Measurements from ENCODE around the gene NRBF2.

The NRBF2 gene

DNA sequence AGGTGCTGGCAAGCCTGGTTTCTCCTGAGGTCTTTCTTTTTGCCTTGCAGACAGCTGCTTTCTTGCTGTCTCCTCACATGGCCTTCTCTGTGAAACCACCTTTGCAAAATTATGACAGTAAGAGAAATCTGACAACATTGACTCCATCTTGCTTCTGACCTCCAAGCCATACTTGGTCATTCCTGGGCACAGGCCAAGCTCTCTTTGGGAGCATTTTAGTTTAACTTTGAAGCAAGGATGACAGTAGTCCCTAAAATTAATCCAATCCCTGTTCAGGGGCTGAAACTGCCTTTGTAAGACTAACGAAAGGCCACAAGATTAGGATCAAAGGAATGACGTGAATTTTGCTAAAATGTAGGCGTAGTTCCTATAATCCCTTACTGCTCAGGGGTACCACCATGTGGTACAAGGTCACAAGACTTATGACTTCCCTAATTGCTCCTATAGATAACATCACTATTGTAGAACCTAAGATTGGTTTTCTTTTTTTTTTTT lies 25.1 kb upstream of the NRBF2 start:
- no peak overlapping the region for H3K4me2 ChIP-seq (ENCODE audit: low read depth, low read length, poor library complexity, severe bottlenecking)
- H3K27me3 ChIP-seq (ENCODE audit: insufficient read depth, low read length, poor library complexity, severe bottlenecking): no peaks in the 10 kb centered on the region
- no peaks in the 10 kb centered on the region for H3K9me2 ChIP-seq (replicated peaks; ENCODE audit: low read depth, low read length)
- no peaks in the 10 kb centered on the region for H3K9me3 ChIP-seq (ENCODE audit: insufficient read depth, low read depth, low read length)
- no peaks in the 10 kb centered on the region for H3K36me3 ChIP-seq (ENCODE audit: insufficient read depth, low read length)
- no peak overlapping the region for H2AFZ ChIP-seq (ENCODE audit: low read length)
- no peak overlapping the region for H3K9ac ChIP-seq (ENCODE audit: low read depth, low read length, poor library complexity, severe bottlenecking)
- no peak overlapping the region for H3K4me3 ChIP-seq (ENCODE audit: low read length, poor library complexity, severe bottlenecking)
- no peaks in the 10 kb centered on the region for H4K20me1 ChIP-seq (ENCODE audit: insufficient read depth, low read length, poor library complexity, severe bottlenecking)
- TF ChIP-seq, protein P1, sequence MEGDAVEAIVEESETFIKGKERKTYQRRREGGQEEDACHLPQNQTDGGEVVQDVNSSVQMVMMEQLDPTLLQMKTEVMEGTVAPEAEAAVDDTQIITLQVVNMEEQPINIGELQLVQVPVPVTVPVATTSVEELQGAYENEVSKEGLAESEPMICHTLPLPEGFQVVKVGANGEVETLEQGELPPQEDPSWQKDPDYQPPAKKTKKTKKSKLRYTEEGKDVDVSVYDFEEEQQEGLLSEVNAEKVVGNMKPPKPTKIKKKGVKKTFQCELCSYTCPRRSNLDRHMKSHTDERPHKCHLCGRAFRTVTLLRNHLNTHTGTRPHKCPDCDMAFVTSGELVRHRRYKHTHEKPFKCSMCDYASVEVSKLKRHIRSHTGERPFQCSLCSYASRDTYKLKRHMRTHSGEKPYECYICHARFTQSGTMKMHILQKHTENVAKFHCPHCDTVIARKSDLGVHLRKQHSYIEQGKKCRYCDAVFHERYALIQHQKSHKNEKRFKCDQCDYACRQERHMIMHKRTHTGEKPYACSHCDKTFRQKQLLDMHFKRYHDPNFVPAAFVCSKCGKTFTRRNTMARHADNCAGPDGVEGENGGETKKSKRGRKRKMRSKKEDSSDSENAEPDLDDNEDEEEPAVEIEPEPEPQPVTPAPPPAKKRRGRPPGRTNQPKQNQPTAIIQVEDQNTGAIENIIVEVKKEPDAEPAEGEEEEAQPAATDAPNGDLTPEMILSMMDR (conservative IDR thresholded peaks at IDR 0.05; ENCODE audit: low read length): no peak
- no peak for TF ChIP-seq EZH2phosphoT487 (IDR thresholded peaks at IDR 0.05; ENCODE audit: borderline replicate concordance)
- H3K79me2 ChIP-seq (ENCODE audit: insufficient read depth, low read length): no peaks in the 10 kb centered on the region
- H3F3A ChIP-seq (ENCODE audit: low read depth): no peaks in the 10 kb centered on the region
- no peaks in the 10 kb centered on the region for H3K4me1 ChIP-seq (ENCODE audit: insufficient read depth, low read length, poor library complexity, severe bottlenecking)

GRCh38 chr10:63110940-63111339 lies 22.2 kb upstream of the NRBF2 start:
- no peaks in the 10 kb centered on the region for H4K20me1 ChIP-seq (ENCODE audit: insufficient read depth, low read length, poor library complexity, severe bottlenecking)
- H3K4me2 ChIP-seq (ENCODE audit: low read depth, low read length, poor library complexity, severe bottlenecking): no peak overlapping the region
- TF ChIP-seq EZH2phosphoT487 (IDR thresholded peaks at IDR 0.05; ENCODE audit: borderline replicate concordance): no peak
- TF ChIP-seq, protein P1 (conservative IDR thresholded peaks at IDR 0.05; ENCODE audit: low read length): no peak
- no peaks in the 10 kb centered on the region for H3K4me1 ChIP-seq (ENCODE audit: insufficient read depth, low read length, poor library complexity, severe bottlenecking)
- no peak overlapping the region for H3K9ac ChIP-seq (ENCODE audit: low read depth, low read length, poor library complexity, severe bottlenecking)
- H3K79me2 ChIP-seq (ENCODE audit: insufficient read depth, low read length): no peaks in the 10 kb centered on the region
- no peak overlapping the region for H3K4me3 ChIP-seq (ENCODE audit: low read length, poor library complexity, severe bottlenecking)
- no peak overlapping the region for H2AFZ ChIP-seq (ENCODE audit: low read length)
- no peaks in the 10 kb centered on the region for H3K9me3 ChIP-seq (ENCODE audit: insufficient read depth, low read depth, low read length)
- no peaks in the 10 kb centered on the region for H3K27me3 ChIP-seq (ENCODE audit: insufficient read depth, low read length, poor library complexity, severe bottlenecking)
- H3K36me3 ChIP-seq (ENCODE audit: insufficient read depth, low read length): no peaks in the 10 kb centered on the region
- H3K9me2 ChIP-seq (replicated peaks; ENCODE audit: low read depth, low read length): no peaks in the 10 kb centered on the region
- no peaks in the 10 kb centered on the region for H3F3A ChIP-seq (ENCODE audit: low read depth)

- no peaks in the 10 kb centered on the region for H4K20me1 ChIP-seq (ENCODE audit: insufficient read depth, low read length, poor library complexity, severe bottlenecking)
- peaks cover 15% of the 10 kb centered on the region for H3K27me3 ChIP-seq (ENCODE audit: insufficient read depth, low read length, poor library complexity, severe bottlenecking)
- no peak overlapping the region for H3K4me3 ChIP-seq (ENCODE audit: low read length, poor library complexity, severe bottlenecking)
- TF ChIP-seq EZH2phosphoT487 (IDR thresholded peaks at IDR 0.05; ENCODE audit: borderline replicate concordance): no peak
- TF ChIP-seq, protein P1 (conservative IDR thresholded peaks at IDR 0.05; ENCODE audit: low read length): no peak
- no peak overlapping the region for H2AFZ ChIP-seq (ENCODE audit: low read length)
- no peak overlapping the region for H3K9ac ChIP-seq (ENCODE audit: low read depth, low read length, poor library complexity, severe bottlenecking)
- H3F3A ChIP-seq (ENCODE audit: low read depth): no peaks in the 10 kb centered on the region
- H3K4me1 ChIP-seq (ENCODE audit: insufficient read depth, low read length, poor library complexity, severe bottlenecking): no peaks in the 10 kb centered on the region
- H3K4me2 ChIP-seq (ENCODE audit: low read depth, low read length, poor library complexity, severe bottlenecking): no peak overlapping the region
- no peaks in the 10 kb centered on the region for H3K9me2 ChIP-seq (replicated peaks; ENCODE audit: low read depth, low read length)
- no peaks in the 10 kb centered on the region for H3K9me3 ChIP-seq (ENCODE audit: insufficient read depth, low read depth, low read length)
- no peaks in the 10 kb centered on the region for H3K79me2 ChIP-seq (ENCODE audit: insufficient read depth, low read length)
- H3K36me3 ChIP-seq (ENCODE audit: insufficient read depth, low read length): no peaks in the 10 kb centered on the region
Observed at GRCh38 chr10:63114031-63114814, 18.9 kb upstream of the NRBF2 start.
